GM12878 (cell line): ENCODE measurements around the gene NKTR. TPM values are rescaled to one million over a fixed set of nuclear protein-coding genes. Genes with fewer than 3 reads are reported as not detected.

Experiments used
- ATAC-seq: fragments of 200-7000 bp; cut with Tn5 transposase; 3 replicates; pipeline ENCODE4 v1.9.1; 2020; ENCODE audit warnings: mild to moderate bottlenecking, moderate library complexity
- BruUV-seq: library from RNA; stranded (reverse); fragments of 400-500 nt; replicated peaks from 2 replicates; lab custom pipeline; 2021; lab: Mats Ljungman, UMichigan
- CTCF ChIA-PET: fragments of 300-600 bp; sonication (Branson Sonifier 250); formaldehyde crosslinking; extraction: SDS; loops from one replicate; lab custom pipeline; 2021; ENCODE audit warnings: inconsistent platforms; lab: Yijun Ruan, JAX
- POLR2A ChIA-PET: fragments of 350-600 bp; formaldehyde crosslinking; extraction: SDS; loops from one replicate; lab custom pipeline; 2021; ENCODE audit warnings: inconsistent platforms; lab: Charles Lee
- RAD21 ChIA-PET: fragments of 300-600 bp; sonication (Branson Sonifier 250); formaldehyde crosslinking; loops from one replicate; lab custom pipeline; 2023; ENCODE audit warnings: antibody characterized with exemption; ENCODE audit not compliant: unreplicated experiment; lab: Charles Lee
- SMC1A ChIA-PET: fragments of 300-600 bp; sonication (Branson Sonifier 250); formaldehyde crosslinking; loops from one replicate; lab custom pipeline; 2023; ENCODE audit not compliant: unreplicated experiment, uncharacterized antibody; lab: Charles Lee
- DNase-seq: peaks from one replicate; pipeline ENCODE4 v3.0.0-alpha.2; 2011; ENCODE audit warnings: low read depth, low spot score
- FAIRE-seq: peaks from 3 replicates; lab custom pipeline; 2011; peaks lifted over from hg19 to GRCh38; lab: Jason Lieb, UNC
- H2AFZ ChIP-seq: 2 replicates; pipeline ENCODE4 v1.6.0; 2011; ENCODE audit warnings: low read depth, low read length, control low read depth; ENCODE audit not compliant: control insufficient read depth
- H3K27ac ChIP-seq: 2 replicates; pipeline ENCODE4 v1.5.1; 2011; ENCODE audit warnings: control low read depth; ENCODE audit not compliant: control insufficient read depth, insufficient read depth
- H3K27me3 ChIP-seq, 2 experiments: replicated peaks in 1 of 2; 2 replicates each; pipeline versions ENCODE4 v1.6.0 to v1.6.1; 2011; ENCODE audit warnings: low read length in 1 of 2; ENCODE audit not compliant: control insufficient read depth in 2 of 2, insufficient read depth in 2 of 2
- H3K36me3 ChIP-seq, 2 experiments: 2 replicates each; pipeline ENCODE4 v1.5.1; 2011; ENCODE audit warnings: low read length in 1 of 2; ENCODE audit not compliant: control insufficient read depth in 2 of 2, insufficient read depth in 2 of 2
- H3K4me1 ChIP-seq: 2 replicates; pipeline ENCODE4 v1.6.1; 2011; ENCODE audit warnings: mild to moderate bottlenecking, low read length, moderate library complexity, mixed read lengths; ENCODE audit not compliant: control insufficient read depth, insufficient read depth
- H3K4me2 ChIP-seq: 2 replicates; pipeline ENCODE4 v1.6.0; 2011; ENCODE audit warnings: control low read depth; ENCODE audit not compliant: control insufficient read depth, insufficient read depth
- H3K4me3 ChIP-seq: fragments of 200-600 bp; sonication (generic); 2 replicates; pipeline ENCODE4 v1.5.1; 2016
- H3K79me2 ChIP-seq: 2 replicates; pipeline ENCODE4 v1.6.0; 2011; ENCODE audit warnings: low read length; ENCODE audit not compliant: control insufficient read depth, insufficient read depth
- H3K9ac ChIP-seq: 2 replicates; pipeline ENCODE4 v1.8.0; 2011; ENCODE audit warnings: low read length, control low read depth, mixed read lengths; ENCODE audit not compliant: control insufficient read depth, insufficient read depth
- H3K9me3 ChIP-seq: replicated peaks from 3 replicates; pipeline ENCODE4 v1.5.1; 2011; ENCODE audit warnings: mild to moderate bottlenecking, low read length; ENCODE audit not compliant: control insufficient read depth, insufficient read depth
- H4K20me1 ChIP-seq: 2 replicates; pipeline ENCODE4 v1.6.0; 2011; ENCODE audit not compliant: control insufficient read depth, insufficient read depth
- BACH1 ChIP-seq: fragments of 450-650 bp; IDR thresholded peaks from 2 replicates; pipeline ENCODE4 v1.6.1; 2017; ENCODE audit warnings: mild to moderate bottlenecking, borderline replicate concordance
- EGR1 ChIP-seq, 2 experiments: IDR thresholded peaks; 1 replicate in 1 of 2; 2 replicates in 1 of 2; pipeline ENCODE4 v1.6.1; 2011 to 2012; ENCODE audit warnings: low read depth in 2 of 2, low read length in 2 of 2, borderline replicate concordance in 1 of 2, mild to moderate bottlenecking in 1 of 2, moderate library complexity in 1 of 2
- EP300 ChIP-seq, 2 experiments: fragments of 150-350 bp in 1 of 2; IDR thresholded peaks; 2 replicates each; pipeline ENCODE4 v1.6.1; 2011 to 2012; ENCODE audit warnings: low read depth in 2 of 2, low read length in 2 of 2, borderline replicate concordance in 1 of 2, improper control_type of control experiment in 1 of 2, inconsistent platforms in 1 of 2; ENCODE audit not compliant: control insufficient read depth in 1 of 2
- FOXK2 ChIP-seq: fragments of 450-650 bp; IDR thresholded peaks from 2 replicates; pipeline ENCODE4 v1.6.1; 2017; ENCODE audit warnings: mild to moderate bottlenecking, moderate library complexity
- GATAD2B ChIP-seq: fragments of 450-650 bp; conservative IDR thresholded peaks from 2 replicates; pipeline ENCODE4 v1.6.1; 2017; ENCODE audit warnings: low read depth, mild to moderate bottlenecking, moderate library complexity
- IKZF1 ChIP-seq: fragments of 450-650 bp; conservative IDR thresholded peaks from 2 replicates; pipeline ENCODE4 v1.6.1; 2017; ENCODE audit warnings: antibody characterized with exemption, mild to moderate bottlenecking
- JUNB ChIP-seq: IDR thresholded peaks from 2 replicates; pipeline ENCODE4 v1.6.1; 2016; ENCODE audit warnings: antibody characterized with exemption, mild to moderate bottlenecking
- KAT2A ChIP-seq: conservative IDR thresholded peaks from 2 replicates; pipeline ENCODE4 v1.6.1; 2011; ENCODE audit warnings: low read depth, low read length; ENCODE audit not compliant: control insufficient read depth
- NKRF ChIP-seq: fragments of 450-650 bp; conservative IDR thresholded peaks from 2 replicates; pipeline ENCODE4 v1.6.1; 2017; ENCODE audit warnings: mild to moderate bottlenecking, moderate library complexity
- NR2C1 ChIP-seq: fragments of 450-650 bp; IDR thresholded peaks from 2 replicates; pipeline ENCODE4 v1.6.1; 2017; ENCODE audit warnings: antibody characterized with exemption, mild to moderate bottlenecking, moderate library complexity
- NR2F1 ChIP-seq: fragments of 450-650 bp; conservative IDR thresholded peaks from 2 replicates; pipeline ENCODE4 v1.6.1; 2017; ENCODE audit warnings: mild to moderate bottlenecking
- PAX5 ChIP-seq: IDR thresholded peaks from 2 replicates; pipeline ENCODE4 v1.6.1; 2011; ENCODE audit warnings: low read depth, low read length, borderline replicate concordance
- PML ChIP-seq: IDR thresholded peaks from 2 replicates; pipeline ENCODE4 v1.6.1; 2012; ENCODE audit warnings: low read length, inconsistent platforms
- SMAD5 ChIP-seq: IDR thresholded peaks from 2 replicates; pipeline ENCODE4 v1.6.1; 2016; ENCODE audit warnings: antibody characterized with exemption, low read depth
- SMARCA5 ChIP-seq: fragments of 450-650 bp; IDR thresholded peaks from 2 replicates; pipeline ENCODE4 v1.6.1; 2017; ENCODE audit warnings: mild to moderate bottlenecking
- TBL1XR1 ChIP-seq: IDR thresholded peaks from 2 replicates; pipeline ENCODE4 v1.6.1; 2012; ENCODE audit warnings: low read depth, low read length, improper control_type of control experiment
- TCF12 ChIP-seq: IDR thresholded peaks from 2 replicates; pipeline ENCODE4 v1.6.1; 2011; ENCODE audit warnings: low read depth, mild to moderate bottlenecking, low read length
- USF2 ChIP-seq: IDR thresholded peaks from 2 replicates; pipeline ENCODE4 v1.6.1; 2011; ENCODE audit warnings: low read depth, low read length, improper control_type of control experiment, borderline replicate concordance
- WGBS: methylation state at CpG from one replicate; pipeline ENCODE4 v1.1.6; 2016; ENCODE audit warnings: low lambda C conversion rate; ENCODE audit not compliant: insufficient replicate concordance, insufficient coverage; ENCODE audit errors: missing lambda C conversion rate; 5-methylcytosine and 5-hydroxymethylcytosine counted together
- in situ Hi-C: fragments of 300-500 bp; cut with MboI; formaldehyde crosslinking; loops from 9 replicates; pipeline ENCODE4 v1.14.3; 2018; ENCODE audit warnings: mixed read lengths
- intact Hi-C: fragments of 100-400 bp; cut with micrococcal nuclease; formaldehyde crosslinking; loops from one replicate; pipeline ENCODE4 v1.14.2; 2022; ENCODE audit not compliant: unreplicated experiment
- polyA plus RNA-seq, 11 experiments: library from polyadenylated mRNA; depleted of rRNA in 4 of 11; unstranded in 6 of 11; stranded (reverse) in 5 of 11; fragments of >200 nt; fragmentation: Nextera tagmentation in 4 of 11; fragmentation: Illumina TruSeq in 1 of 11; extraction: Ambion mirVana in 4 of 11; extraction: Trizol in 1 of 11; gene quantifications; 1 replicate in 1 of 11; 2 replicates in 10 of 11; pipeline versions ENCODE4 v1.2.1 to v1.2.3, GENCODE V29; 2011 to 2016; ENCODE audit warnings: inconsistent platforms in 2 of 11, missing spikeins in 2 of 11, low read depth in 1 of 11
- total RNA-seq, 4 experiments: library from RNA; depleted of rRNA in 3 of 4; stranded (reverse); fragments of >200 nt in 3 of 4; fragmentation: Illumina TruSeq in 1 of 4; extraction: Trizol in 1 of 4; gene quantifications; 2 replicates each; pipeline versions ENCODE4 v1.2.1 to v1.2.3, GENCODE V29; 2013 to 2021

The NKTR gene
- total and polyA plus RNA-seq, 10 of the 15 experiments (the other 5 are each of a cell fraction or from before 2014, with no cell fraction given), result 15.3 to 91.9 (median 55.3) TPM

- FAIRE-seq (no peak), ATAC-seq (peak; percentile 60), DNase-seq (no peak)
- H3K79me2 ChIP-seq, result no peaks in the 10 kb centered on the region; the same call in 1 of the 2 replicates
- POLR2A ChIA-PET, result interaction anchor here (0.7 to 2.9 kb wide), 2 partner anchors 15 to 53 kb away, joined by 3 to 16 read pairs; partner anchors contain the start of gene NKTR
- RAD21 ChIA-PET, result interaction anchor here (1.0 kb wide), 1 partner anchor 42 kb away, joined by 3 read pairs; no protein-coding TSS in a partner anchor
- no peaks in the 10 kb centered on the region for H3K27me3 ChIP-seq
- peak overlapping the region; percentile 74 for H3K9ac ChIP-seq
- in situ Hi-C loops, result no loop called here
- H3K4me3 ChIP-seq, result peak overlapping the region; percentile 73
- intact Hi-C loops, result loop anchor here (5.0 kb wide), 1 partner anchor 88 kb away; no protein-coding TSS in a partner anchor
- no peaks in the 10 kb centered on the region for H3K36me3 ChIP-seq
- 0 out of 2 replicates have a peak overlapping the region, but pooled peaks have one; percentile 1 for H3K27ac ChIP-seq
- CTCF ChIA-PET, result interaction anchor here (0.7 to 1.3 kb wide), 6 partner anchors 13 to 227 kb away, joined by 3 to 4 read pairs (median 3); partner anchors contain the start of gene SS18L2
- 13% methylated on average over 72 of the region's 94 CpGs for WGBS
- H3K4me1 ChIP-seq, result peaks cover 17% of the 10 kb centered on the region
- peak overlapping the region; percentile 71 for H2AFZ ChIP-seq
- H3K9me3 ChIP-seq, result no peaks in the 10 kb centered on the region
- H4K20me1 ChIP-seq, result no peaks in the 10 kb centered on the region
- no TSS peak for BruUV-seq
- SMC1A ChIA-PET, result no interaction called here
- H3K4me2 ChIP-seq, result peak overlapping the region; percentile 72
- TF ChIP-seq PAX5, result no peak
- no peak for TF ChIP-seq SMAD5
- TF ChIP-seq NR2C1, result no peak
- TF ChIP-seq NR2F1, result 0 out of 2 replicates have a peak, but pooled peaks have one; percentile 50
- TF ChIP-seq IKZF1, result peak; percentile 78
- 0 out of 2 replicates have a peak, but pooled peaks have one; percentile 42 for TF ChIP-seq TCF12
- 0 out of 2 replicates have a peak, but pooled peaks have one; percentile 38 for TF ChIP-seq NKRF
- no peak for TF ChIP-seq JUNB
- peak; percentile 81; the same call in 1 of the 2 replicates for TF ChIP-seq SMARCA5
- no peak for TF ChIP-seq KAT2A
- peak; percentile 83; the same call in 1 of the 2 replicates for TF ChIP-seq GATAD2B
- TF ChIP-seq FOXK2, result no peak
- TF ChIP-seq USF2, result peak; percentile 43
- TF ChIP-seq EP300 (IDR thresholded peaks at IDR 0.05; ENCODE audit: borderline replicate concordance in 1 of 2, control insufficient read depth in 1 of 2, low read depth in 2 of 2, low read length in 2 of 2), result no peak
- peak in 1 of 2 experiments; percentile 62; a peak in 1 of 3 replicates for TF ChIP-seq EGR1 (IDR thresholded peaks at IDR 0.05; ENCODE audit: borderline replicate concordance in 1 of 2, low read depth in 2 of 2, low read length in 2 of 2)
- peak; percentile 86 for TF ChIP-seq BACH1
- TF ChIP-seq TBL1XR1, result no peak
- no peak for TF ChIP-seq PML
Observed at GRCh38 chr3:42654331-42655201, 54.1 kb downstream of the NKTR start.
